ENCODE data around the gene CD247.

GRCh38 chr1:167499664-167500101 is 18.6 kb downstream of the CD247 start:
- TF ChIP-seq, protein P1, sequence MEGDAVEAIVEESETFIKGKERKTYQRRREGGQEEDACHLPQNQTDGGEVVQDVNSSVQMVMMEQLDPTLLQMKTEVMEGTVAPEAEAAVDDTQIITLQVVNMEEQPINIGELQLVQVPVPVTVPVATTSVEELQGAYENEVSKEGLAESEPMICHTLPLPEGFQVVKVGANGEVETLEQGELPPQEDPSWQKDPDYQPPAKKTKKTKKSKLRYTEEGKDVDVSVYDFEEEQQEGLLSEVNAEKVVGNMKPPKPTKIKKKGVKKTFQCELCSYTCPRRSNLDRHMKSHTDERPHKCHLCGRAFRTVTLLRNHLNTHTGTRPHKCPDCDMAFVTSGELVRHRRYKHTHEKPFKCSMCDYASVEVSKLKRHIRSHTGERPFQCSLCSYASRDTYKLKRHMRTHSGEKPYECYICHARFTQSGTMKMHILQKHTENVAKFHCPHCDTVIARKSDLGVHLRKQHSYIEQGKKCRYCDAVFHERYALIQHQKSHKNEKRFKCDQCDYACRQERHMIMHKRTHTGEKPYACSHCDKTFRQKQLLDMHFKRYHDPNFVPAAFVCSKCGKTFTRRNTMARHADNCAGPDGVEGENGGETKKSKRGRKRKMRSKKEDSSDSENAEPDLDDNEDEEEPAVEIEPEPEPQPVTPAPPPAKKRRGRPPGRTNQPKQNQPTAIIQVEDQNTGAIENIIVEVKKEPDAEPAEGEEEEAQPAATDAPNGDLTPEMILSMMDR (IDR thresholded peaks at IDR 0.05 in 8 of 11, conservative IDR thresholded peaks at IDR 0.05 in 3 of 11) = no peak
- TF ChIP-seq POLR2A (IDR thresholded peaks at IDR 0.05) = no peak
